ENCODE measurements around the gene LZIC.

The LZIC gene

DNA sequence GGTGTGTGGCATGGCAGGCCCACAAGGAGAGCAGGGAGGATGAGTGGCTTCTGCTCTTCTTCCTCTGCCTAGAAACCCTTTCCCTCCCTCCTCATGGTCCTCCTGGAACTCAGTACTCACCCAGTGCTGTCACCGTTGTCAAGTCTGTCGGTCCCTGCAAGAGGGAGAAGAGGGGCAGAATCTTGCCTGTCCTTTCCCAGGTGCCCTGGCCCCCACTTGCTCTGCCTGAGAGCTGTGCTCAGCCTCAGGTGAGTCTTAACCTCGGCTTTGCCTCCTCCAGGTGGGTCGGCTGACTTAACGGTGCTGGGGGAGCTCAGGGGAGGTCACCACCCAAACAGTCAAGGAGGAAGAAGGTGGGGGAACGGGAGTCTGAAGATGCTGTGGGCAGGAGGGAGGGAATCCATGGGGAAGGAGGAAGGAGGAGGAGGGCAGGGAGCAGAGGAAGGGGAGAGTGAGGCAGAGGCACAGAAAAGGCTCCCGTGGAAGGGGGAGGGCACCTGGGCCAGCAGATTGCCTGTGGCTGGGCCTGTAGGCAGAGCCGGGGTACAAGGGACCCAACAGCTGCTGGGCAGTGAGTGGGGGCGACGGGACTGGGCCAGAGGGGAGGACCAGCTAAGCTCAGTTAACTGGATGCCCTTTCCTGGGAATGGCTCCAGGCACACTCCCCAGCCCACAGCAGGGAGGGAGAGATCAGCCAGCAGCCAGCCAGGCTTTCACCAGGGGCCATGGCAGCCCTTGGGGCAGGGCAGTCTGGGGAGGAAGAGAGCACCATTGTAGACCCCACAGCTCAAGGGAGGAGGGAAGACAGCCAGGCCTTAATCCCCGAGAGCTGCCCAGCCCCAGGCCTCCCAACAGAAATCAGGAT, 59.4 kb downstream of the LZIC start:
- no peak for DNase-seq

DNA sequence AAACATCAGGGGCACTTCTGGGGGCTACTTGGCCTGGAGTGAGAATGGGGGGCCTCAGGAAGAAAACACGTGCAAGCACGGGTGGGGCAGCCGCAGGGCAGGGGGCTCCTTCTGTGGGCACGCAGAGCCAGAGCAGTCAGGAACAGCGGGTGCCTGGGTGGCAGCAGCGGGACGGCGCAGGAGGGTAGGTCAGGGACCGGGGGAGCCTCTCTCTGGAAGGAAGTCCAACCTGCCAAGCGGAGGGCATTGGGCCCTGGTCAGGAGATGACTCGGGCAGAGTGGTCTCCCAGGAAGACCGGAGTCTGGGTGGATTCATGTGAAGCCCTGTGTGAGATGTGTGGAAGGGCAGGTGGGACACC, 60.3 kb downstream of the LZIC start:
- DNase-seq, result no peak

DNA sequence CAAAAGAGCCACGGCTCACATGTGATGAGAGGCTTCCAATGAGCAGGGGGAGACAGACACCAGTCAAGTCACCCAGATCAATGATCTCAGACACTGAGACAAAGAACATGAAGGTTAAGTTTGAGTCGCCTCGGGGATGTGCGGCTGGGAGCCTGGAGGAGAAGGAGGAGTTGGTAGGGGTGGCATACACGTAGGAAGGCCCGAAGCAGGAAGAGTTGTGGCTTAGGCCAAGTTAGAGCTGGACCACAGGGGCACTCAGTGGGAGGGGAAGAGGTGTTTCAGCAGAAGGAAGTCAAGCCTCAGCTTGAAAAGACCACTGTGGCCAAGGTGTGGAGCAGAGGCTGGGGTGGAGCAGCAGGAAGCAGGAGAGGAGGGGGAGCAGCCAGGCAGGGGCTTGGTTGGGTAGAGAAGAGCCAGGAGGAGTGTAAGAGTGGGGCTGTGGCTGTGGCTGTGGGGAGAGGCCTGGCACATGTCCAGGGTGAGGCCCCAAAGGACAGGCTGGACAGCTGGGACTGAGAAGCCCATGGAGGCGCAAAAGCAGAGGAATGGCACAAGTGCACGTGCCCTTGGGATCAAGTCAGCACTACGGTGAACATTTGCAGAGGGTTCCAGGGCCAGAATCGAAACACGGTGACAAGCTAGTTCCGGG, 60.8 kb downstream of the LZIC start:
- no peak for DNase-seq

DNA sequence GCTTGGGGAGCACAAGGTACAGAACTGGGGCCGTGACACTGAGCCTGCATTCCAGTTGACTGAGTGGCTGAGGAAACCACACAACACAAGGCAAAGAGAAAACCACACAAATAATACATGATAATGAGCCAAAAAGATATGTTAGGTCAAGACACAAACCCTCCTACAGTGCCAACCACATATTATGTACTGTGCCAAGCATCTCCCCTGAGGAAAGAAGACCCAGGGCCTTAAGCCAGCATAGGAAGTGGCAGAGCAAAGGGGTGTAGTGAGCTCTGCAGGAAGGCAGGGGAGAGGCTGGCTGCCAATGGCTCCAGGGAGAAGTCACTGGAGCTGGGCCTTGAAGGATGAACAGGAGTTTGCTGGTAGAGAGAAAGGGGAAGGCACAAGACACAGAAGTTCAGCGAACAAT, 61.3 kb downstream of the LZIC start:
- no peak for DNase-seq

Data from RPMI8226 (cell line).